Measurements from ENCODE around the gene C7.

The C7 gene

DNA sequence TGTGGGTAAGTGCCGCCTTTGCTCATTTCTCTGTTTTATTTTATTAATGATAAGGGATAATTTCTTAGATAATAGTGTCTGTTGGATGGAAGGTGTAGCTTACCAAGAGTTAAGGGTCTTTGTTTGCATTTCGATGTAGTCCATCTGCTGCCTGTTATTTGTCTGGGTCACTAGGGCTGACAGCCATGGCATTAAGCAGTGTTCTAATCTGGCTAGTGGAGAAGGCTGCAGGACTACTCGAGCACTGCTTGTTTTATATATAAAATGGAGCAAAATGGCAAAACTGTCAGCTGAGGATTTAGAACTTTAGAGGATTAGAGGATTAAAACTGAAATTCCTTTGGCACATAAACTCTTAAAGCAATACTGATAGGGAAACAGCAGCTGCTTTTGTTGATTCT lies 67.5 kb downstream of the C7 start:
- TF ChIP-seq, protein P1, sequence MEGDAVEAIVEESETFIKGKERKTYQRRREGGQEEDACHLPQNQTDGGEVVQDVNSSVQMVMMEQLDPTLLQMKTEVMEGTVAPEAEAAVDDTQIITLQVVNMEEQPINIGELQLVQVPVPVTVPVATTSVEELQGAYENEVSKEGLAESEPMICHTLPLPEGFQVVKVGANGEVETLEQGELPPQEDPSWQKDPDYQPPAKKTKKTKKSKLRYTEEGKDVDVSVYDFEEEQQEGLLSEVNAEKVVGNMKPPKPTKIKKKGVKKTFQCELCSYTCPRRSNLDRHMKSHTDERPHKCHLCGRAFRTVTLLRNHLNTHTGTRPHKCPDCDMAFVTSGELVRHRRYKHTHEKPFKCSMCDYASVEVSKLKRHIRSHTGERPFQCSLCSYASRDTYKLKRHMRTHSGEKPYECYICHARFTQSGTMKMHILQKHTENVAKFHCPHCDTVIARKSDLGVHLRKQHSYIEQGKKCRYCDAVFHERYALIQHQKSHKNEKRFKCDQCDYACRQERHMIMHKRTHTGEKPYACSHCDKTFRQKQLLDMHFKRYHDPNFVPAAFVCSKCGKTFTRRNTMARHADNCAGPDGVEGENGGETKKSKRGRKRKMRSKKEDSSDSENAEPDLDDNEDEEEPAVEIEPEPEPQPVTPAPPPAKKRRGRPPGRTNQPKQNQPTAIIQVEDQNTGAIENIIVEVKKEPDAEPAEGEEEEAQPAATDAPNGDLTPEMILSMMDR (conservative IDR thresholded peaks at IDR 0.05; ENCODE audit: control insufficient read depth, insufficient read depth, low read depth, low read length), result no peak
- no peak overlapping the region for H3K4me3 ChIP-seq (ENCODE audit: control insufficient read depth, low read depth, low read length)
- DNase-seq (ENCODE audit: low read depth), result no peak

DNA sequence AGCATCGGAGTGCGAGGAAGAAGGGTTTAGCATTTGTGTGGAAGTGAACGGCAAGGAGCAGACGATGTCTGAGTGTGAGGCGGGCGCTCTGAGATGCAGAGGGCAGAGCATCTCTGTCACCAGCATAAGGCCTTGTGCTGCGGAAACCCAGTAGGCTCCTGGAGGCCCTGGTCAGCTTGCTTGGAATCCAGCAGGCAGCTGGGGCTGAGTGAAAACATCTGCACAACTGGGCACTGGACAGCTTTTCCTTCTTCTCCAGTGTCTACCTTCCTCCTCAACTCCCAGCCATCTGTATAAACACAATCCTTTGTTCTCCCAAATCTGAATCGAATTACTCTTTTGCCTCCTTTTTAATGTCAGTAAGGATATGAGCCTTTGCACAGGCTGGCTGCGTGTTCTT lies 72.1 kb downstream of the C7 start:
- H3K4me3 ChIP-seq (ENCODE audit: control insufficient read depth, low read depth, low read length), result no peak overlapping the region
- no peak for DNase-seq (ENCODE audit: low read depth)
- TF ChIP-seq, protein P1 (conservative IDR thresholded peaks at IDR 0.05; ENCODE audit: control insufficient read depth, insufficient read depth, low read depth, low read length), result no peak

DNA sequence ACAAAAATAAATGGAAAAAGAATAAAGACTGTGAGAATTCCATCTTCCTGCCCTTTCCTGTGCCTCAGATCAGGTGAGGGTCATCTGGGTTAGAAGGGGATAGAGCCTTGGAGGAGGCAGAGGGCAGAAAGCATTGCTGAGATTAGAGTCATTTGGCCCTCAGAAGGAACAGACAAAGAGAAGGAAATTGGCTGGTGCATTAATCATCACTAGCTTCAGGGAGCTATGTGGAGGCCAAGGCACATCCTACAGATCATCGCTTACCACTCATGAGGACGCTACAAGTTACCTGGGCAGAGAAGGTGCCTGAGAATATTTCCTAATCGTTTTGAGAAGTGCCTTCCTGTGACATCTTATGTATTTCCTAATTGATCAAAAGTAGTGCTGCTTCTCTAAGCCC lies 74.5 kb downstream of the C7 start:
- no peak overlapping the region for H3K4me3 ChIP-seq (ENCODE audit: control insufficient read depth, low read depth, low read length)
- DNase-seq (ENCODE audit: low read depth), result no peak
- TF ChIP-seq, protein P1 (conservative IDR thresholded peaks at IDR 0.05; ENCODE audit: control insufficient read depth, insufficient read depth, low read depth, low read length), result no peak

DNA sequence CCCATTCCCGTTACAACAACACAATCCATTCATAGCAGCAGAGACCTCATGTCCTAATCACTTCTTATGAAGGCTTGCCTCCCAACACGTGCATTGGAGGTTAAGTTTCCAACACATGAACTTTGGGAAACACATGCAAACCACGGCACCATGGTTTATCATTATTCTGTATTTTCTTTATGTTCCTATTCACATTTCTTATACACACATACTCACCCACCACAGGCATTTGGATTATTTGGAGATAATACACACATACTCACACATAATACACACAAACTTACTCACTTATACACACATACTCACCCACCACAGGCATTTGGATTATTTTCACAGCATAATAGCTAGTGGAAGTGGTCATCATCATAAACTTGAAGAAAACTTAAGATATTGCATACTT lies 75.6 kb downstream of the C7 start:
- peak; percentile 41 for DNase-seq (ENCODE audit: low read depth)
- TF ChIP-seq, protein P1 (conservative IDR thresholded peaks at IDR 0.05; ENCODE audit: control insufficient read depth, insufficient read depth, low read depth, low read length), result no peak
- H3K4me3 ChIP-seq (ENCODE audit: control insufficient read depth, low read depth, low read length), result no peak overlapping the region

DNA sequence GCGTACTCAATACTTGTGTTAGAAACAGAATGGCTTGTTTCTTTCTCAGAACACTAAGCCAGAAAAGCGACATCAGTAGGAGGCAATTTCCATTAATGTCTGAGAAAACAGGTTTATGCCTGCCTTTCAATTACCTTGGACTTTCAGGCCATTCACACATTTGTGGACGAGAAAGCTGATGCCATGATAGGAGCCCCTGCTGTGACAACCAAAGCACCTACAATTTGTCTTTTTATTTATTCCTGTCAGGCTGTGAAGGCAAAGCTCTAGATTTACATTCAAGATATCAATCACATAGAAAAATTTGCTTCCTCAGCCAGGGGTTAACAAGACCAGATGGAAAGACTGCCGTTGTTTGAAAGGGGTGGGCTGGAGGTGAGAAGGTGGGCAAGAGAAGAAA lies 76.2 kb downstream of the C7 start:
- no peak overlapping the region for H3K4me3 ChIP-seq (ENCODE audit: control insufficient read depth, low read depth, low read length)
- TF ChIP-seq, protein P1 (conservative IDR thresholded peaks at IDR 0.05; ENCODE audit: control insufficient read depth, insufficient read depth, low read depth, low read length), result no peak

DNA sequence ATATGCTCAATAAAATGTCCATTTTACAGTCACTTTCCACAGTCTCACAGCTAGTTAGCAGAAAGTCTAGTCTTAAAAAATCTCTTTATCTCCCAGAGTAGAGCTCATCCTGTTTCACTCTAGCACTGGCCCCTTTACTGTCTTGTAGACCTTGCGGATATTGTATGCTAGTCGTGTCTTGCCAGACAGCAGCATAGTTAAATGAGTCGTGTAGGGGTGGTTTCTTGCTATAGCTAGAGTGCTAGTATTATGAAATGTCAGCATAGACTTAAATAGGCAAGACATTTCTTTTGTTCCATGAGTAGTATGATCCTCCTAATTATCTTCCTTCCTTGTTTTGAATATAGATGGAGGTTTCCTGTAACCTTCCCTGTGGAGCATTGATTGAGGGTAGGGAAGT lies 77.4 kb downstream of the C7 start:
- TF ChIP-seq, protein P1 (conservative IDR thresholded peaks at IDR 0.05; ENCODE audit: control insufficient read depth, insufficient read depth, low read depth, low read length), result no peak
- H3K4me3 ChIP-seq (ENCODE audit: control insufficient read depth, low read depth, low read length), result no peak overlapping the region
- DNase-seq (ENCODE audit: low read depth), result peak; percentile 17

More for the DNA sequence above, 76.2 kb downstream of the C7 start:
- no peak for DNase-seq (ENCODE audit: low read depth)

DNA sequence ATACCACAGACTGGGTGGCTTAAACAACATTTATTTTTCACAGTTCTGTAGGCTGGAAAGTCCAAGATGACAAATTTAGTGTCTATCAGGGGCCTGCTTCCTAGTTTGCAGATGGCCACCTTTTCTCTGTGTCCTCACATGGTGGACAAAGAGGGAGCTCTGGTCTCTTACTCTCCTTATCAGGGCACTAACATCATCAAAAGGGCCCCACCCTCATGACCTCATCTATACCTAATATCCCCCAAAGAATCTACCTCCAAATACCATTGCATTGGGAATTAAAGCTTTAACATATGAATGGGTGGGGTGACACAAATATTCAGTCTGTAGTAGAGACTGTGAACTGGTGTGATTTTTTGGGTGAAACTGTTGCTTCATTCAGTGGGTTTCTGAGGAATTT lies 78.1 kb downstream of the C7 start:
- no peak for DNase-seq (ENCODE audit: low read depth)
- H3K4me3 ChIP-seq (ENCODE audit: control insufficient read depth, low read depth, low read length), result no peak overlapping the region
- TF ChIP-seq, protein P1 (conservative IDR thresholded peaks at IDR 0.05; ENCODE audit: control insufficient read depth, insufficient read depth, low read depth, low read length), result no peak

Measured in fibroblast of mammary gland (primary cell).